ENCODE results near the gene ELAVL2.

Gene ELAVL2

DNA sequence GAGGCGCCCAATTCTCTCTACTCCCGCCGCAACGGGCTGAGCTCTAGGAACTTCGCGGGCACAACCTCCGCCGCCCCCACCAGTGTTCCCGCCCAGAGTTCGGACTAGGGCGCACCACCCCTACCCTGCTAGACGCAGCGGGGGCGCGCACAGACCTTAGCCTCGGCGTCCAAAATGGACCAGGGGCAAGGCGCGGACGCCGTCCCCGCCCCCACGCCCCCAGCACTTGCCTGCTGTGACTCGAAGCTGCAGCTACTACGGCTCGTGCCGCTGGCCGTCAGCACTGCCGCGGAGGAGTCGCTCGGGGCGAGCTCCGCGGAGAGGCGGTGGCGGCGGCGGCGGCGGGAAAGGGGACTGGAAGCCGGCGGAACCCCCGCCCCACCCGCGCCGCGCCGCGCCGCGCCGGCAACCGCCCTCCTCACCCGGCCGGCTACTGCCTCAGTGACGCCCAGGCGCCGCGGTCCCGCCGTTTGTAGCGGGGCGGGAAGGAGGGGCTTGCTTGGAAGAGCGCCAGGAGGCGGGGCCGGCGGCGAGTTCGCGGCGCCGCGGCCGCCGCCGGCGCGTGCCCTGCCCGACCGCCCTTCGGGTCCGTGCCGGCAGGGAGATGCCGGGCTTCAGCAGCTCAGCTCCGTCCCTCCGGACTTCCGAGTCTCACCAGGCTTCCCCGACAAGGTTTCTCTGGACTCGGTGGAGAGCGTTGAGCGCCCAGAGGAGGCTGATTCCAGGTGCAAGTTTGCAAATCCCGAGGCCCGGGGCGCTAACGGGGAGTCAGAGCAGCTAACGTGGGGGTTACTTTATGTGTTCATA is 4.5 kb downstream of the ELAVL2 start:
- DNase-seq (ENCODE audit: low read depth, low spot score): no peak

DNA sequence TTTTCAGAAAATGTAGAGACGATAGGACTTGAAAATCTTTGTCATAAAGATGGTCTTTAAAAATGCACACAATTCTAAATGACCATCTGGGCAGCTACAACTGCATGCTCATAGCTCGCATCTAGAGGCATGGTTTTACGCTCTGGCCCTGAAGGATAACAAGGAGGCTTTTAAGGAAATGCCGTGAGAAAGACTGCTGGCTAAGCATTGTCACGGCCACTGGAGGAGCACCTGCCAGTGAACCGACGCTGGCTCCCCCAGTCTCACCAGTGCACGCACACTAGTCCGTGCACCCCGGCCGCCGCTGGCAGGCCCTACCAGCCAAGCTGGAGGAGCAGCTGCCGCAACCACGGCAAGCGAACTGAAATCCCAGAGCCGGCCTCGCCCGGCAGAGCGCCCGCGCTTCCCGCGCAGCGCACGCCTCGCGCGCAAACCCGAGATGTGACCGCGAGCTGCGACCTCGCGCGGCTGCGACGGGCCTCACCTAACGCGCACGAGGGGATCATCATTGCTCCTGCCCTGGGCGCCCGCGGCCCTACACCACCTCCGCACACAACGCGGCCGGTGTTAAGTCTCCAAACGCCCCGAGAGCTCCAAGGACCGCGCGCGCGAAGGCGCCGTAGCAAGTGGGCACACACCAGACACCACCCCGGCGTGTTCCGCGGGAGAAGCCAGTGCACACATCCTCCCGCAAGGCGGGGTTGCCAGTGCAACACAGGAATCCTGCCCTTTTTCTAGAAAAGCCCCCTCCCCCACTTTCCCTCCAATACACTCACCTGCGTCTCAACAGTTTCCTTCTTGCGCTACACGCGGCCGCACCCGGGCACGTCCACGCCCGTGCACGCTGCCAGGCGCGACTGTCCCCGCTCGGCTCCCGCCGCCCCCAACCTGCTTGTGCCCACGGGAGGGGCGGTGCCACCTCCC is 5.3 kb downstream of the ELAVL2 start:
- no peak for DNase-seq (ENCODE audit: low read depth, low spot score)

DNA sequence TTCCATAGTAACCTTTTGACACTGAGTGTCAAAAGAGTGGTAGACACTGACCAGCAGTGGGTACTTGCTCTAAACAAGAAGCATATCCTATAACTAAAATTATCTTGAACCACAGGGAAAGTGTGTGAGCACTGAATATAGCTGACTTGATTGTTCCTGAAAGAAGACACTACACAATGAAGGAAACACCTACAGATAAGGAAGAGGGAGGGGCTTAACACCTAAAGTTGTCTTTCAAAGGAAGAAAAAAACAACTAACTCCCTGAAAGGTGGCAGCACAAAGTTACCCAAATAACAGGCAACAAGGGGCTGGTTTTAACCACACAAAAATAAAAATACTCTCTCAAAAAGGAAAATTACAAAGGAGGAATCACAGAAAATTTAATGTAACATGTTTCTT is 6.6 kb downstream of the ELAVL2 start:
- no peak for DNase-seq (ENCODE audit: low read depth, low spot score)

DNA sequence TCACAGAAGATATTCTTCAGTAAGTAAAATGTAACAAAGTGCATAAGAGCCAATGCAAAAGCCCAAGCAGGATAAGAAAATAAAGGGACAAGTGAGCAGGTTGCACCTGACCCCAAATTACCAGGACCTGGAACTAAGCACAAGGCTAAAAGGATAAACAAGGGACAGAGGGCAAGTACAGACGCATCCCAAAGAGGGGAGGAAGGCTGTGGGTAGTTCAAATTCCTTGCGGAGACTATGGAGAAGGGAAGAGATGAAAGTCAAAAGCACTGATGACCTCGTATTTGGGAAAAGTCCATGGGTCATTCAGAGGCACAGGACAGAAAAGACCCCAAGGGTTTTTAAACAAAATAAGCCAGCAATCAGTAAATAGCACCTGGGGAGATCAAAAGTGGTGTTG is 11.8 kb downstream of the ELAVL2 start:
- DNase-seq (ENCODE audit: low read depth, low spot score): no peak

DNA sequence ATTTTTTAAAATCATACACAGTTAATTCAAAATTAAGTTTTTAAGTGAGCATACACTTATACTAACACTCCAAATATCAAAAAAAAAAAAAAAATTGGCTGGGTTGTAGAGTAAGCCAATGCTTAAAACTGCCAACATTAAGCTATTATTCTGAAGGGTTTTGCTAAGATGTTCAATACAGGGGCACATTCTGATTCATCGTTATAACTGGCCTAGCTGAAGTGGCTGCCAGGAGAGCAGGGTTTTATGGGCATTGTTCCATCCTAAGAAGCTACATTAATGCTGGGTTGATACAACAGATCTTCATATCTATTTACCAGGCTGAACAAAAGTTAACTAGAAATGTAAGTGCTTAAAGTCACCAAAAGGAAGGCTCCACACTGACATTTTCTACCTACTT is 13.4 kb downstream of the ELAVL2 start:
- no peak for DNase-seq (ENCODE audit: low read depth, low spot score)

DNA sequence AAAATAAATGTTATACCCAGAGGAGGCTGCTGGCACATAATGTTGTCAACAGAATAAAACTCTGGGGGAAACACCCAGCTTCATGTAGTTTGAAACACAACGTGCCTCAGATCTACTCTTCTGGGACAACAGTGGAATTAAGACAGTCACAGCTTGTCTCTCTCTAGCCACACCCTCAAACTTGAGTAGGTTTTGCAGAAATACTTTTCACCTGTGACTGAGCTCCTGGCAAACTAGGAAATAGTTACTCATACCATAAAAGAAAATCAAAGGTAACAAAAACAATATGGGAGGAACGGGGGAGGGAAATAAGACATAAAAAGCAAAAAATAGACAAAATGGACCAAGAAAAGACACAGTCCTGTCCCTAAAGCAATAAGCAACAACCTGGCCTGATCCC is 14.4 kb downstream of the ELAVL2 start:
- no peak for DNase-seq (ENCODE audit: low read depth, low spot score)

DNA sequence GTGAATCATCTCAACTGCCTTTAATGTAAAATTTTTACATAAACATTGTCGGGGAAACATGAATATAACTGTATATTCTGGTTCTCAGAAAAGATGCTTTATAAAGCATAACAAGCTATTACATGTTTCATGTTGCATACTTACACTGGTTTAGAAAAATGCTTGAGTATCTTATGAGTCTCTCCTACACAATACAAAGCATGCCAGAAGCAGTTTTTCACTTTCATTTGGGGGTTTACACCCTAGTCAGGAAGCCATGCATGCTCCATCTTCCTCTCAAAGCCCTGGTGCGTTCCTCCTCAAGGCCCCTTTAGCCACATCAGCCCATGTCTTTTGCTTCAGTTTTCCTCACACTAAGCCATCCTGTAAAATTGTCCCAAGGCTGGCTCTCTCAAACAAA is 22.8 kb downstream of the ELAVL2 start:
- no peak for DNase-seq (ENCODE audit: low read depth, low spot score)

DNA sequence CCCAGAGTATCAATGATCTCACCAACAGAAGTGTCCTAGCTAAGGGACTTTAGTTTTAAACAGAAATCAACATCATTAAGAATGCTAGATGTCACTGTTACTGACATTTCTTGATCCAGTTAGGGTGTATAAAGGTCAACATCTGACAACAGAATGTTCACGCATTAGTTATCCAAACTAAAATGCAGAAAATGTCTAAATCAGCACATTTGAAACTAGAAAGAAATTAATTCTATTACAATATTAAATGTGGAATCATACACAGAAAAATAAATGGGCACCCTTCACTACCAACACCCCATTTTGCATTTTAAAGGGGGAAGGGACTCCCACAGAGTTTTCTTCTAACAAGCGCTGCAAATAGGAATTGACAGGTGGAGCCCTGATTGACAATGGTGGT is 24.5 kb downstream of the ELAVL2 start:
- no peak for DNase-seq (ENCODE audit: low read depth, low spot score)

DNA sequence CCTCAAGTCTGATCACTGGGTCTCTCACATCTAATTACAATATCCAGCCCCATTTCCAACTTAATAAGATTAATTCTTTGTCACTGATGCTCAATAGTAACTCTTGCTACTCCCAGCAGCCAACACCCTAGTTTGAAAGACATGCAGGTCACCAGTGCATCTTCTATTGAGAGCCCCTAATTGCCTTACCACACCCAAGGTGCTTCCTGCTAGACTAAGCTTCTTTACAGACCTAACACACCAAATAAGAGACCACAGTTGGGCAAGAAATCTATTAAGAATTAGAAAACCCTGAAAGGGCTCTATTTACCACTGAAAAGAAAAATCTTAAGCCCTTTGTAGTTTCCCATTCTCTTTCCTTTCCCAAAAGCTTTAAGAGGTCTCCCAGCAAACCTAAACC is 26.5 kb downstream of the ELAVL2 start:
- DNase-seq (ENCODE audit: low read depth, low spot score): no peak

DNA sequence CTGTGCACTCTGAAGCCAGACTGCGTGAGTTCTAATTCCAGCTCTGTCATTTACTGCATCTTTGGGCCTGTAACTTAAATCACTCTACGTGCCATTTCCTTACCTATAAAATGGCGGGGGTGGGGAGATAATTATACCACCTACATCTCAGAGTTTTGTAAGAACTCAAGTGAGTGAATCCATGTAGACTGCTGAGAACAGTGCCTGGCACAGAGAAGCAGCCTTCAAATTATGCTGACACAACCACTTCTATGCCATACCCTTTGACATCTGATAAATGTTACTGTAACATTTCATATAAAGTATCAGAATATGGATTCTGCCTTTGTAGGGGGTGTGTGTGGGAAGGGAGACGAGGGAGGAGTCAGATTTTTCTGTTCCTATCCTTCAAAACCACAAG is 27.7 kb downstream of the ELAVL2 start:
- no peak for DNase-seq (ENCODE audit: low read depth, low spot score)

DNA sequence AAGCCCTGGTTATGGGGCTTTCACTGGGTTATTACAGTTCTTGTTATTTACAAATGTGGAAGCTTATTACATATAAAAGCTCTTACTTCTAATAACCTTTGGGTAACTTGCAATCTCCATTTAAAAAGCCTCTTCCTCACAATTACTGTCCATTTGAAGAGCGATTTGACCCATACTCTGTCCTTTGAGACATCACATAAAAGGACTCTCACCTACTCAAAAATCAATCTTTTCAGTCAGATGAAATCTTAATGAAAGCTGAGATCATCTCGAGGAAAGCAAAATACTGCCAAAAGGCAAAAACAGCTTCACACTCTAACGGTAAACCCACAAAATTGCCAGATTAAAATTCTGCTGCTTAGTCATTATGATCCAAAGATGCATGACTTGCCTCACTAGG is 29.8 kb downstream of the ELAVL2 start:
- no peak for DNase-seq (ENCODE audit: low read depth, low spot score)

DNA sequence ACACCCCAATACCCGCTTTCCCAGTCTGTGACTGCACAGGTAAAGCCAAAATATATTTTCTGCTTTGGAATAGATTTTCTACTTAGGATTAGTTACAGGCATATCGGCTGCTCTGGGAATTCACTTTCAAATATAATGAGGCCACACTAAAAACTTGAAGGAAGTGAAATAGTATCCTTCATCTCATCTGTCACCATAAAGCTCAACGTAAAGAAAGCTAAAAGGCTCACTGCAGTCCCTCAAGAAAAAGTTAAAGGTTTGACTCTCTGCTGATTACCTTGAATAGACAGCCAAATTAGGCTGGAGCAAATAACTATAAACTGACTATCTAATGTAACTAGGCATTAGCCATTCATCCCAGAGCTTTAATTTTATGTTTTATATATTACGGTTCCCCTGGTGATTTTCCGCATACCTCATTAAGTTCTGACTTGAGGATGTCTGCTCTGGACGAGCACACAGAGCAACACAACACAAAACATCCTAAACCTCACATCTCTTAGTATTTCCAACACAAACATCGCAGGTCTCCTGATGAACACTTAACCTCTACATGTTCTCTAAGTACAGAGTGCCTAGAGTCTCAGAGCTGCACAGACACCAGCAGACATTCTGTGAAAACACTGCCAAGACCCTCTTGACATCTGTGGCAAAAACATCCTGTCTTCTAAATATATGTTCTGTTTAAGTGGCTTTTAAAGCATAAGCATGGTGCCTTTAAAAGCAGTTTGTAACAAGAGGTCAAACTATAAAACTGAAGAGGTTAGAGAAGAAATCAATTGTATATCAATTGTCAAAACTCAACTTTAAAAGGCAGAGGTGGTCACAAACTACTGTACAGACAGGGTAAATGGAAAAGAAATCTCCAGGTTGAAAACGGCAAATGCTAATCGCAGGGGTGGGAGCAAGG is 35.4 kb downstream of the ELAVL2 start:
- no peak for DNase-seq (ENCODE audit: low read depth, low spot score)

DNA sequence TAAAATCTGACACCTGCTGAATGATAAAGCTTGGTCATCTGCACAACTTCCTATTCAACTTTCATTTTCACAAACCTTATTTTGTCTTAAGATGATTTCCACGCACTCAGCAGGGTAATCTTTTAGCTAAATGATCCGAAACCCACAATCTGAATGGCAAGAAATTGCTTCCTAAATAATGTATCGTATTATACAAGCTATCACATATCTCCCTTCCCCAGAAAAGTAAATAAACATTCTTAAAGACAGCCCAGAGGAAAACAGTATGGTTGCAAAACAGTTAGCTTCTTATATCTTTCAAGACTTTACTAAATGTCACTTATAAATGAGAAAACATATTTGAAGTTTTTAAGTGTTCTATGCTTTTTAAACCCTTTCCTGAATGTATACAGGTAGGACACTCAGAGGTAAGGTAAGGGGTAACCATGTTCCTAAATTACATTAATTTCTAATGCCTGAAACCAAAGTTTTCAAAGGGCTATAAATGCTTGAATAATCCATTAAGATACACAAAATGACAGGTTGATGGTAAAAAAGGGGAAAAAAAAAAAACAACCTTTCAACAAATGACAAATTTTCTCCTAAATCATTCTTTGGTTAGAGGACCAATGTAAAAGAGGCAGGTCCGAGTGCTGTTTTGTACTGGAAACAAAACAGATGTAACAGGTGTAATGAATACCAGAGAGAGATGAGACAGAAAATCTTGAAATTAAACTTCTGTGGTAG is 36.3 kb downstream of the ELAVL2 start:
- no peak for DNase-seq (ENCODE audit: low read depth, low spot score)

DNA sequence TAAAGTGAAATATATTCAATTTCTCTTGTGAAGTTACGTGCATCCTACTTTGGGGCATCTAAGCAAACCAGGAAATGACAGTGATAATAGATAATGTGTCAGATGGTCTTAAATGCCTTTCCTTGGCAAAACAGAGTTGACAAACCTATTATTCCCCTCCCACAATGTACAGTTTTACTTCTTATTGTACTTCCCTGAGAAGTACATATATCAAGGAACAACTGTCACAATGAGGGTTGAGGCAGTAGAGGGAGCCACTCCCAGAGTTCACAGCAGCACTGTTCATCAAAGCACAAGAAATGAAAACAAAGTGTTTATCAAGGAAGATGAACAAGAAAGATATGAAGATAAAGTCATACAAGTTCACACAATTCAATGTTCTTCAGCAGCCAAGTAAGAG is 41.1 kb downstream of the ELAVL2 start:
- no peak for DNase-seq (ENCODE audit: low read depth, low spot score)

DNA sequence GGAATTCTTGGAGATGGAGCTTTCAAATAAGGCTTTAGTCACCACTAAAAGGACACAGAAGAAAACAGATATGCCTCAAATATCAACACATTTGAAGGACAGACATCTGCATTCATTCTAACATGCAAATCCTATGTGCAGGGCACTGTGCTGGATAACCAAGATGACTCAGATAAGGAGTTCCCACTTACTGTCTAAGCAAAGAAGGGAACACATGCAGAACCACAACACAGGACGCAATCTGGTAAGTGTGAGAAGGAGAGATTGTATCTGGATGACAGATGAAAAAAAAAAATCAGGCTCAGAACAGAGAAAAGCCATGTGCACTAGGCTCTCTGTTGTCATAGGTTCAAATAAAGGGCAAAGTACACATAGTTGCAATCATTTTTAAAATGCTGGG is 42.5 kb downstream of the ELAVL2 start:
- DNase-seq (ENCODE audit: low read depth, low spot score): no peak

DNA sequence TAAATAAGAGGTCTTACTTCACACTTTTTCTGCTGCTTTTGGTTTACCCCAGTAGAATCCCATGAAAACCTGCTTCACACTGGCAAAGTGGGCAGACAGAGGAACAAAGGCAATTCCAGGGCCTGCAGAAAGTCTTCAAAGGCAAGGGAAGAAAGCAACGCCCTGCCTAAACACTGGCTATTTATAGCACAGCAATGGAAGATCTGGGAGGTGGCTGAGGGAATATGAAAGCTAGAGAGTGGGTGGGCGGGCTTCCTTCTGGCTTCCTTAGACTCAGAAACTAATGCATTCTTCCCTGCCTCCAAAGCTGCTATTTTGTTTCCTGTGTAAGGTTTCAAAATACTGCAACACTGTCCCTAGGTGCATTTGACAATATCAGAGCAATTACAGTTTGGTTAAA is 46.8 kb downstream of the ELAVL2 start:
- DNase-seq (ENCODE audit: low read depth, low spot score): no peak

DNA sequence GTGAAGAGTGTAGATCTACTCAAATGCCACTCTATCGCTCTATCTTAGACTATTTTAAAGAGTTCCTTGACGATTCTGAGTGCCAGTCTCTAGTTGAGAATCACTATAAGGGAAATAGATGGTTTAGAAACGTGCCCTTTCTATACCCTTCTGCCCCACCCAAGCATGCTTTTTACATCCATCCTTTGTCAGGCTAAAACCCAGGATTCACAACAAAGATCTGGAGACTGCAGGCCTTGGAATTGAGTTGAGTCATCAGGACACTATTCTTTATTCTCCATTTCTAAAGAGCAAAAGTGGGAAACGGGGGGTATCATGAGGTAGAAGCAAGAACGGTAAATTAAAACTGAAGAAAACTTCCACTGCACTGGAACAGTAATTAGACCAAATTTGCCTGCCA is 48.7 kb downstream of the ELAVL2 start:
- no peak for DNase-seq (ENCODE audit: low read depth, low spot score)

DNA sequence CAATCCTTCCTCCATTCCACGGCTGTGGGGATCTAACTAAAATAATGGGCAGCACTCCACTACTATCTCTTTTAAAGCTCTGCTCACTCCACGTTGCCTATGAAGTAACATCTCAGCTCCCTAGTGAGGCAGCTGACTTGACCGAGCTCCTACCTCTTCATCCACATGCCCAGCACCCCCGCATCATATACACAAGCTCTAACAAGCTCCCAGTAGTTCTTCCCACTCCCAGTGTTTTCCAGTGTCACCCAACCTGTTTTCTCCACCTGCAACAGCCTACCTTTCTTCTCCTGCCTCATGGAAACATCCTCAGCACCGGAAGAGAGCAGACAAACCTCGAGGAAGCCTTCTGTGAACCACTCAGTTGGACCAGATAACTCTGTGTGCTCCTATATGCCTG is 50.5 kb downstream of the ELAVL2 start:
- no peak for DNase-seq (ENCODE audit: low read depth, low spot score)

DNA sequence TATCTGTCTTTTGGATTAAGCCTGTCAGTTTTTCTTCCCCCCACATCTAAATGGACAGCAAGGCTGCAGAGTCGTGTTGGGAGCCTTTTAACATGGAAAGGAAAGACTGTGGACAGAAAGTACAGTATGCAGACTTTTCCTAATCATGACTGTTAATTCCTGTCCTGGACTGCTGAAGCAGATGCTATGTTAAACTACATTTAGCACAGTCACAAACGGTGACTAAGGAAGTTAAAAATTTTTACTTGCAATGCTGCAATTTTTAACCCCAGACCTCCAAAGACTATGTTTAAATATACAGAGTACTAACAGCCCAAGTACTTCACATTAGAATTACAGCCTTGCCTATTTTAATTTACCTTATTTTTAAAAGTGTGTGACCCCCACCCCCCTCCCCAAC is 51.8 kb downstream of the ELAVL2 start:
- no peak for DNase-seq (ENCODE audit: low read depth, low spot score)

DNA sequence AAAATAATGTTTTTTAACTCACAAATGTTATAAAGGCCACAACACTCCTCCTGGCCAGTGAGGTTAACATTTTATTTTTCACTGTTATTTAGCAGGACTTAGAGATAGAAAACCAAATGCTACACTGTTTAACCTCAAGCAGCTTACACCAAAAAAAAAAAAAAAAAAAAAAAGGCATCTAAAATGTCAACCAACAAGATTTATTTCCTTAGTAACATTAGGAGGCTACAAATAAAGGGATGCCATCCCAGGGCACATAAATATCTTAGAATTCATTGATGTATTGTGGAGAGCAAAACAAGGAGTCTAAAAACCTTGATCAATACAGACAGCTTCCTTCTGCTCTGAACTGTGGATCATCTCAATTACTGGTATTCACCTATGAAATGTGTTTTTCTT is 53.7 kb downstream of the ELAVL2 start:
- DNase-seq (ENCODE audit: low read depth, low spot score): no peak

DNA sequence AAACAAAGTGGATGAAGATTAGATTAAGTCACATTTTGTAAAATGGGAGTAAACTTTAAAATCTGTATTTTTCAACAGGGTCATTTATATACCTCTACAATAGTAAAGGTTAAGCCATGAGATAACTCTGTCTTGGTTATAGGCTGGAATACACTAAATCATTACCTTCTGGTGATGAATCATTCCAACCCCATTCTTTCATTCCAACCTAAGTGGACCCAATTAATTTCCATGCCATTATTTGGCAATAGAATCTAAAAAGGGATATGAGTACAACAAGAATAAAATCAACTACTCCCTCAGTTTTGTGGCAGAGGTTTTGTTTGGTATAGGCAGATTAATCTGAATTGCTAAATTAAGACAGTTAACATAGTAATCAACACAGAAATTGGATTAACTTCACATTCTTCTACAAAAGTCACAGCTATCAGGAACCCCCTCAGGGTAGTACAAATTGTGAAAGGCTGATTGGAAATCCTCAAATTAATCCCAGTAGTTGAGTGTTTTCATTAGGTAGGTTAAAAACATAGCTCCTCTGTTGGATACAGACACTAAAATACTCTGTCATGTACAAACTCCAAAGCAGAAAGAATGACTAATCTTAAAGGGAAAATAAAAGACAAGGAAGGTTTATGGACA is 54.2 kb downstream of the ELAVL2 start:
- no peak for DNase-seq (ENCODE audit: low read depth, low spot score)
